Glutamatergic neuron (in vitro differentiated cells): ENCODE data around the gene MAP2. TPM values are rescaled to one million over a fixed set of nuclear protein-coding genes. Genes with fewer than 3 reads are reported as not detected.

Experiments used
- DNase-seq: peaks from one replicate; pipeline ENCODE4 v3.0.0; 2022
- H3K27ac Mint-ChIP-seq: one replicate; pipeline ENCODE4 v1.8.0; 2020; ENCODE audit warnings: mild to moderate bottlenecking, mixed read lengths, inconsistent platforms; ENCODE audit not compliant: unreplicated experiment
- H3K27me3 Mint-ChIP-seq: one replicate; pipeline ENCODE4 v1.8.0; 2020; ENCODE audit warnings: mild to moderate bottlenecking, moderate library complexity, mixed read lengths, inconsistent platforms; ENCODE audit not compliant: unreplicated experiment
- H3K36me3 Mint-ChIP-seq: one replicate; pipeline ENCODE4 v1.8.0; 2020; ENCODE audit warnings: mild to moderate bottlenecking, mixed read lengths, inconsistent platforms; ENCODE audit not compliant: unreplicated experiment
- H3K4me1 Mint-ChIP-seq: one replicate; pipeline ENCODE4 v1.8.0; 2020; ENCODE audit warnings: mild to moderate bottlenecking, low read depth, mixed read lengths, inconsistent platforms; ENCODE audit not compliant: unreplicated experiment
- H3K4me3 Mint-ChIP-seq: one replicate; pipeline ENCODE4 v1.8.0; 2020; ENCODE audit warnings: mild to moderate bottlenecking, mixed read lengths, inconsistent platforms; ENCODE audit not compliant: unreplicated experiment
- H3K9me3 Mint-ChIP-seq: one replicate; pipeline ENCODE4 v1.8.0; 2020; ENCODE audit warnings: mild to moderate bottlenecking, moderate library complexity, mixed read lengths, inconsistent platforms; ENCODE audit not compliant: unreplicated experiment
- CTCF ChIP-seq: fragments of 200-600 bp; sonication (generic); IDR thresholded peaks from one replicate; pipeline ENCODE4 v1.5.0; 2021; ENCODE audit not compliant: partially characterized antibody, unreplicated experiment
- total RNA-seq: library from RNA; stranded (reverse); fragmentation: NEBNext Ultra II Directional; extraction: Animal tissue kit (Norgen Biotek cat#: 25700); gene quantifications from one replicate; pipeline ENCODE4 v1.2.1, GENCODE V29; 2021; ENCODE audit not compliant: unreplicated experiment

MAP2 gene
- total RNA-seq, 1 donor from 2014 or later, result 177 TPM

GRCh38 chr2:209519271-209519670 is 95.4 kb downstream of the MAP2 start:
- peak overlapping the region; percentile 54 for H3K4me3 Mint-ChIP-seq
- no peak for TF ChIP-seq CTCF
- DNase-seq, result no peak
- no peaks in the 10 kb centered on the region for H3K36me3 Mint-ChIP-seq
- H3K9me3 Mint-ChIP-seq, result no peaks in the 10 kb centered on the region
- H3K27ac Mint-ChIP-seq, result peak overlapping the region; percentile 69
- H3K27me3 Mint-ChIP-seq, result peaks cover 6% of the 10 kb centered on the region
- peaks cover 31% of the 10 kb centered on the region for H3K4me1 Mint-ChIP-seq

GRCh38 chr2:209519906-209520305 is 96.1 kb downstream of the MAP2 start:
- Mint-ChIP-seq H3K4me3 (no peak overlapping the region), H3K4me1 (peaks cover 31% of the 10 kb centered on the region), H3K27ac (peak overlapping the region; percentile 69), H3K36me3 (no peaks in the 10 kb centered on the region), H3K9me3 (no peaks in the 10 kb centered on the region), H3K27me3 (peaks cover 6% of the 10 kb centered on the region)
- no peak for DNase-seq
- TF ChIP-seq CTCF, result no peak

- peaks cover 27% of the 10 kb centered on the region for H3K4me1 Mint-ChIP-seq
- H3K4me3 Mint-ChIP-seq, result no peak overlapping the region
- H3K27ac Mint-ChIP-seq, result no peak overlapping the region
- H3K36me3 Mint-ChIP-seq, result no peaks in the 10 kb centered on the region
- no peak for TF ChIP-seq CTCF
- DNase-seq, result no peak
- no peaks in the 10 kb centered on the region for H3K9me3 Mint-ChIP-seq
- no peaks in the 10 kb centered on the region for H3K27me3 Mint-ChIP-seq
Observed at GRCh38 chr2:209523041-209523740, 99.3 kb downstream of the MAP2 start.

GRCh38 chr2:209523867-209524266 is 100.0 kb downstream of the MAP2 start:
- DNase-seq, result no peak
- no peaks in the 10 kb centered on the region for H3K27me3 Mint-ChIP-seq
- H3K4me1 Mint-ChIP-seq, result peaks cover 24% of the 10 kb centered on the region

More at GRCh38 chr2:209523867-209524266, 100.0 kb downstream of the MAP2 start:
- no peaks in the 10 kb centered on the region for H3K9me3 Mint-ChIP-seq
- no peaks in the 10 kb centered on the region for H3K36me3 Mint-ChIP-seq
- no peak for TF ChIP-seq CTCF
- no peak overlapping the region for H3K4me3 Mint-ChIP-seq
- H3K27ac Mint-ChIP-seq, result no peak overlapping the region
